ENCODE results near the gene SHROOM2. TPM values are rescaled to one million over a fixed set of nuclear protein-coding genes. Genes with fewer than 3 reads are reported as not detected.

SHROOM2 gene
- total RNA-seq, 2 donors from 2014 or later: 14.4 to 15.4 TPM

- TF ChIP-seq CTCF (conservative IDR thresholded peaks at IDR 0.05): no peak
- Mint-ChIP-seq H3K9me3 (peaks cover 60% of the 10 kb centered on the region), H3K27ac (no peak overlapping the region), H3K4me3 (no peak overlapping the region), H3K36me3 (ENCODE audit: low read depth) (peaks cover 10% of the 10 kb centered on the region), H3K27me3 (ENCODE audit: insufficient read depth) (no peaks in the 10 kb centered on the region), H3K4me1 (peaks cover 22% of the 10 kb centered on the region)
- no peaks in the 10 kb centered on the region for H3K4me1 ChIP-seq (ENCODE audit: control insufficient read depth, insufficient read depth, low read length)
- WGBS, 2 experiments (ENCODE audit: insufficient coverage in 1 of 2, insufficient read length in 1 of 2): 66% methylated on average over 4 of the region's 4 CpGs; no CpG with 5 or more reads in 1 of the 2 experiments
- H3K27me3 ChIP-seq (ENCODE audit: control insufficient read depth, insufficient read depth, low read length, poor library complexity, severe bottlenecking): no peaks in the 10 kb centered on the region
- H3K4me3 ChIP-seq (ENCODE audit: low read length): no peak overlapping the region
- no peaks in the 10 kb centered on the region for H3K36me3 ChIP-seq (ENCODE audit: control insufficient read depth, insufficient read depth, low read length)
- DNase-seq: no peak
- H3K27ac ChIP-seq (ENCODE audit: low read depth, low read length): no peak overlapping the region
- H3K9me3 ChIP-seq (ENCODE audit: control insufficient read depth, low read length): no peaks in the 10 kb centered on the region
- H3K9ac ChIP-seq (ENCODE audit: extremely low read depth, low read length, poor library complexity, severe bottlenecking): no peak overlapping the region
Measured at GRCh38 chrX:9867753-9868152, 81.5 kb downstream of the SHROOM2 start.

- H3K27ac Mint-ChIP-seq: no peak overlapping the region
- Histone ChIP-seq H3K27me3 (ENCODE audit: control insufficient read depth, insufficient read depth, low read length, poor library complexity, severe bottlenecking) (no peaks in the 10 kb centered on the region), H3K36me3 (ENCODE audit: control insufficient read depth, insufficient read depth, low read length) (no peaks in the 10 kb centered on the region), H3K9me3 (ENCODE audit: control insufficient read depth, low read length) (no peaks in the 10 kb centered on the region), H3K4me1 (ENCODE audit: control insufficient read depth, insufficient read depth, low read length) (no peaks in the 10 kb centered on the region), H3K9ac (ENCODE audit: extremely low read depth, low read length, poor library complexity, severe bottlenecking) (no peak overlapping the region), H3K4me3 (ENCODE audit: low read length) (no peak overlapping the region), H3K27ac (ENCODE audit: low read depth, low read length) (no peak overlapping the region)
- no peak for TF ChIP-seq CTCF (conservative IDR thresholded peaks at IDR 0.05)
- peaks cover 12% of the 10 kb centered on the region for H3K4me1 Mint-ChIP-seq
- no peak overlapping the region for H3K4me3 Mint-ChIP-seq
- DNase-seq: no peak
- H3K9me3 Mint-ChIP-seq: peaks cover 58% of the 10 kb centered on the region
- no peaks in the 10 kb centered on the region for H3K27me3 Mint-ChIP-seq (ENCODE audit: insufficient read depth)
- H3K36me3 Mint-ChIP-seq (ENCODE audit: low read depth): peaks cover 12% of the 10 kb centered on the region
- 87% methylated on average over 1 of the region's 1 CpG; no CpG with 5 or more reads in 1 of the 2 experiments for WGBS, 2 experiments (ENCODE audit: insufficient coverage in 1 of 2, insufficient read length in 1 of 2)
Measured at GRCh38 chrX:9871701-9872268, 85.6 kb downstream of the SHROOM2 start.

- H3K9me3 Mint-ChIP-seq: peaks cover 54% of the 10 kb centered on the region
- no peak for TF ChIP-seq CTCF (conservative IDR thresholded peaks at IDR 0.05)
- peaks cover 5% of the 10 kb centered on the region for H3K4me1 Mint-ChIP-seq
- no peaks in the 10 kb centered on the region for H3K27me3 ChIP-seq (ENCODE audit: control insufficient read depth, insufficient read depth, low read length, poor library complexity, severe bottlenecking)
- H3K36me3 Mint-ChIP-seq (ENCODE audit: low read depth): peaks cover 9% of the 10 kb centered on the region
- H3K4me3 Mint-ChIP-seq: no peak overlapping the region
- no peaks in the 10 kb centered on the region for H3K36me3 ChIP-seq (ENCODE audit: control insufficient read depth, insufficient read depth, low read length)
- 92 to 100% methylated on average over 3 to 12 of the region's 12 CpGs for WGBS, 2 experiments (ENCODE audit: insufficient coverage in 1 of 2, insufficient read length in 1 of 2)
- no peaks in the 10 kb centered on the region for H3K27me3 Mint-ChIP-seq (ENCODE audit: insufficient read depth)
- no peaks in the 10 kb centered on the region for H3K9me3 ChIP-seq (ENCODE audit: control insufficient read depth, low read length)
- no peak overlapping the region for H3K27ac ChIP-seq (ENCODE audit: low read depth, low read length)
- no peak overlapping the region for H3K9ac ChIP-seq (ENCODE audit: extremely low read depth, low read length, poor library complexity, severe bottlenecking)
- H3K27ac Mint-ChIP-seq: no peak overlapping the region
- H3K4me3 ChIP-seq (ENCODE audit: low read length): no peak overlapping the region
- no peak for DNase-seq
- H3K4me1 ChIP-seq (ENCODE audit: control insufficient read depth, insufficient read depth, low read length): no peaks in the 10 kb centered on the region
Measured at GRCh38 chrX:9873360-9873759, 87.1 kb downstream of the SHROOM2 start.
